Renal cortical epithelial cell (primary cell): ENCODE results near the gene SLC13A5. TPM values are rescaled to one million over a fixed set of nuclear protein-coding genes. Genes with fewer than 3 reads are reported as not detected.
"Not testable (repeated sequence)": the region's sequence is repeated elsewhere in the genome, so short reads cannot be mapped to it uniquely, and the experiment has no call there.

ENCODE experiments used
- DNase-seq: peaks from one replicate; pipeline ENCODE4 v3.0.0-alpha.2; 2011; ENCODE audit warnings: low read depth
- total RNA-seq: library from RNA; depleted of rRNA; stranded (reverse); fragments of >200 nt; gene quantifications from 2 replicates; pipeline ENCODE4 v1.2.3, GENCODE V29; 2014

SLC13A5 gene
- total RNA-seq, 1 donor from 2014 or later: not detected

GRCh38 chr17:6711081-6711674, 2.0 kb downstream of the SLC13A5 start:
- no peak for DNase-seq

- DNase-seq: no peak
These were observed 2.9 kb downstream of the SLC13A5 start for GRCh38 chr17:6710317-6710716.

DNA sequence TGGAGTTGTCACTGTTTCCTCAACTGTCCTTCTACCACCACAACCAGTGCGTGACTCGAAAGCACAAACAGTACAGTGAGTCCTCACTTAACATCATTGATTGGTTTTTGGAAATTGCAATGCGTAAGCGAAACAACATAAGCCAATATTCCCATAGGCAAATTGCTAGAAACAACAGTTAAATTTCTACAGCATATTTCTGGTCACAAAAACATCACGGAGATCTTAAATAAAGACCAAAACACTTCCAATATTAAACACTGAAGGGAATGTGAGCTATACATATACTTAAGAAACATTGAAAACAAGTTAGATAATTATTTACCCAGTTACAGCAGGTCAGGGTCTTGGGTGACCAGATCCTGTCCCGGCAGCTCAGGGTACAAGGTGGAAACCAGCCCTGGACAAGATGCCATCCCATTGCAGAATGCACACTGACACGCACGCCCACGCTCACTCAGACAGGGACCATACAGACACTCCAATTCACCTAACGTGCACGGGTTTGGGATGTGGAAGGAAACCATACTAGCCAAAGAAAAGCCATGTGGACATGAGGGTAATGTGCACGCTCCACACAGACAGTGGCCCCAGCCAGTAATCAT, 4.7 kb downstream of the SLC13A5 start:
- DNase-seq: no peak

- DNase-seq: no peak
These were observed 6.2 kb downstream of the SLC13A5 start for GRCh38 chr17:6706996-6707395.

DNA sequence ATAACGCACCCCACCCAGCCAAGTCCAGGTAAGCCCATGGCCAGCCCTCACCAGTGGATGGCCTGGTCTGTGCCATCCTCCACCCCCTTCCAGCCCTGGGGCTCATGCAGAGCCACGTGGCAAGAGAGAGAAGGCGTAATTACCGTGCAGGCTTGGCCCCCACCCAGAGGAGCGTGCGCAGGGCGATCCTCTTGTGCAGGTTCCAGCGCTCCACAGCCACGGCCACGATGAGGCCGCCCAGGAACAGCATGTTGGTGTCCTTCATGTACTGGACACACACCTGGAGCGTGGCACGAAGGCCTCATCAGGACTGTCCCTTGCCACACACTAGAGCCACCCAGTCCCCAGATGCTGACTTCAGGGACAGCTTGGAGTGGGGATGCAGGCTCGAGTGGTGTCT, 6.7 kb downstream of the SLC13A5 start:
- no peak for DNase-seq

DNA sequence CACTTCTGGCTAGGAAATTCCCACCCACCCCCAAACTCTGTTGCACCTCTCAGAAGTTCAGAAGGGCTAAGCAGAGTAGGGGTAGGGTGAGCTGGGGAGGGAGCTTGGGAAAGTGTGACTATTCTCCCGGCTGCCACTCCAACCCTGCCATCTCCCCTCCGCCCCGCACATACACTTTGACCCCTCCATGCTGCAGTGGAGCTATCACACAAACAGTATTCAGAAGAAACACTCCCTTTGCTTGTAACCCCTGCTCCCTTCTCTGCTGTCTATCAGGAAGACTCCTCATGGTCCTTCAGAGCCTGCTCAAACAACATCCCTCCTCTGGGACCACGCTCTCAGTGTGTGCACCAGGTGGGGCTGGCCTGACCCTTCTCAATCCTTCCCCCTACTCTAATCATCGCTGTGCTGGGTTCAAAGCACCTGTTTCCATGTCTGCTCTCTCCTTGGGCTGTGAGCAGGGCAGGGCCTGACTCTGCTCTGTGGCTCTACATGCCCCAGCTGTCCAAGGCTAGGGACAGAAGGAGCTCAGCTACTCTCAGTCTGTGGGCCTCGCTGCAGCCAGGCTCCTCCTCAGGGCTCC, 8.6 kb downstream of the SLC13A5 start:
- no peak for DNase-seq

DNA sequence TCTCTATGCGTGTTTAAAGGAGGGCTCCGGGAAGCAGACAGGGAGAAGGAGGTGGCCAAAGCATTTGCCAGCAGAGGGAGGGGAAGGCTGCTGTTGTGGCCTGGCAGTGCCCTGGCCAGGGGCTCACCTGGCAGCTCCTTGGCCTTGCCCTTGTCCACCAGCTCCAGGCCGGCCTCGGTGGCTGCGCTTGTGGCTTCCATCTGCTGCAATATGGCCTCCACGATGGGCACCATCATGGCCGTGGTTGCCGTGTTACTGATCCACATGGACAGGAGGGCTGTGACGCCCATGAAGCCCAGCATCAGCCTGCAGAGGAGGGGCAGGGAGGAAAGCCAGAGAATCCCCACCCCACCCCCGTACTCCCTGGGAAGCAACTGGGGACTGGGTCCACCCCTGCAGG, 9.4 kb downstream of the SLC13A5 start:
- DNase-seq: no peak

DNA sequence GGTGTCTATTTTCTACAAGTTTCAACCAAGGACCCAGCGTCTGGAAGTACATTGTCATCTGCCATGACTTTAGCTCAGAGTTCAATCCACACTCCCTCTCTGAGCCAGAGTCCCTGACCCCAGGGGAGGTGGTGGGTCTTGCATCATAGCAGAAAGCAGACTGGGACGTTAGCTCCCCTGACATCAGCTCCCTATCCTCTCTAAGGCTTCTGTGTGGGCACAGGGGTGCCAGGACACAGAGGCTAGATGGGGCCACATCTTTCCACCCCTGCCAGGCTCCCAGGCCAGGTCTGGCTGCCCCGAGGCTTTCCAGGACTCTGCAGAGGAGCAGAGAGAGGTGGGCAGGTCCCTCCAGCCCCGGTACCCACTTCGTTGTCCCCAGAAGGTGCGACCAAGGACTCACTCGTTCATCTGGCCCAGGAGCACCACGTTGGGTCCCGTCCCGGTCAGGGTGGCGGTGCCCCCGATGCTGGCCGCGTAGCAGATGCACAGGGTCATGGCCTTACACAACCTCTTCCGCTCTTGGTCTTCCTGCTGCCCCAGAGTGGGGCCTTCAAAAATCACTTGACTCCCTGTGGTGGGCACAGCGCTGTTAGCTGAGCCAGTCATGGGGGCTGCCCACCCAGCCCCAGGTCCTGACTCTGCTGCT, 10.5 kb downstream of the SLC13A5 start:
- no peak for DNase-seq

GRCh38 chr17:6701719-6702118, 11.4 kb downstream of the SLC13A5 start:
- no peak for DNase-seq

DNA sequence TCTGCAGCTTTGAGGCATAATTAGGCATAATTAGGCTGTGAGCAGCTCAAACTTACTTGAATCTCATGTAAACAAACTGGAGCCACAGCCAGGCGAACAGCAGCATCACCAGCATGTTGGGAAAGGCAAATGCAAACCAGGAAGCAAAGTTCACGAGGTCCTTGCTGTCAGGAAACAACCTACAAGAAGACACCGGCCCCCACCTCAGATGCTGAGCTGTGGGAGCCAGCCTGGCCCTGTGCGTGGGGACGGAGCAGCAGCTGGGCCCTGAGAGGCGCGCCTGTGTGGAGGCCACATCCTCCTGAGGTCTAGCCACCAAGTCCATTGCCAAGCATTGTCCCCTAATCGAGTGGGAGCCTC, 12.2 kb downstream of the SLC13A5 start:
- no peak for DNase-seq

DNA sequence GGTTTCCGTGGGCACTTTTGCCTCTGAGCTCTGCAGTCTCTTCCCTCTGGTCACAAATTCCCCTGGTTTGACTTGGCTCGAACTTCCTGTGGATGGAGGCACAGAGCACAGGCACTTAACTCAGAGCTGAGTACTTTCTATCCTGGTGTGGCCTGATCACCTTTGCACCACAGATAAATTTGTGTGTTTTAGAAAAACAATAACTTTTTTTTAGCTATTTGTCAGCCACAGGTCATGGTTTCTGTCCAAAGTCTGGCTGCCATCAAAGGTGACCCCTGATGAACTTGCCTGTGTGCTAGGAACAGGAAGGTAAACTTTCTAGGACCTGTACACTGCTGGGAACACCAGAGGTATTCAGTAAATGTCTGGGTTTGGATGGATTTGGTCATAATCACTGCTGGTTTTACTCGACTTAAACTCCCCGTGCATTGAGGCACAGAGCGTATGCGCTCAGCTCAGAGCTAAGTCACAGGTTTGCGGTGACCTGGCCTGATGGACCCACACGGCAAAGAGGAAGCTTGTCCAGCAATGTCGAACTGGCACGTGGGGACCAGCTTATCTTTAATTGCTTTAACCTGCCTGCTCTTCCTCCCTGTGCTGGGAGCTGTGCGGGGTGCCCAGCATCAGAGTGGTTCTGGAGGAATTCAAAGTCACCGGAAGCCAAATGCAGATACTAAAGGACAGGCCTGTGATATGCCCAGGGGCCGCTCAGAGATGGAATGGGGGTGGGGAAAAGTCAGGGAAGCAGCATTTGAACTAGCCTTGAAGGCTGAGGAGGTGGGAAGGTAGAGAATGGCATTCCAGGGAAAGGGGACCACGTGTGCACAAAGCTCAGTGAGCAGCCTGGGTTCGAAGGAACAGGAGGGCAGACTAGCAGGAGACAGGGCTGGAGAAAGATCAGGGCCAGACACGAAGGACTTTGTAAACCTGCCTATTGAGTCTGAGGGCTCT, 12.9 kb downstream of the SLC13A5 start:
- DNase-seq: no peak

- DNase-seq: no peak
These were observed 15.2 kb downstream of the SLC13A5 start for GRCh38 chr17:6698004-6698403.

DNA sequence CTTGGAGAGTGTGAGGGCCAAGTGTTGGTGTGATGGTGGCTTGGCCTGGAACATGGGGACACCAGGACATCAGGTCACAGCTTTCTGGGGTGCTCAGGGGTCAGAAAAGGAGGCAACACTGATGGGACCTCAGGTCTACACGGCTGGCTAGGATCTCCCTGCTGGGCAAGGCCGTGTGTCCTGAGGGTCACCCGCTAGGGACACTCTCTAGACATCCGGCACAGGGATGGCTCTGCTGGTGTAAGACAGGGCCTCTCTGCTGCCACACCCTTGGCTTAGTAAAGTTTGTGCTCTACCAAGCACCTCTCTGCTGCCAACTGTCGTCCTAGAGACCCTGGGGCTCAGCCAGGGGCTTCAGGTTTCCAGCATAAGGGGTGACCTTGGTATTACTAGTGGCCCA, 16.3 kb downstream of the SLC13A5 start:
- DNase-seq: no peak

DNA sequence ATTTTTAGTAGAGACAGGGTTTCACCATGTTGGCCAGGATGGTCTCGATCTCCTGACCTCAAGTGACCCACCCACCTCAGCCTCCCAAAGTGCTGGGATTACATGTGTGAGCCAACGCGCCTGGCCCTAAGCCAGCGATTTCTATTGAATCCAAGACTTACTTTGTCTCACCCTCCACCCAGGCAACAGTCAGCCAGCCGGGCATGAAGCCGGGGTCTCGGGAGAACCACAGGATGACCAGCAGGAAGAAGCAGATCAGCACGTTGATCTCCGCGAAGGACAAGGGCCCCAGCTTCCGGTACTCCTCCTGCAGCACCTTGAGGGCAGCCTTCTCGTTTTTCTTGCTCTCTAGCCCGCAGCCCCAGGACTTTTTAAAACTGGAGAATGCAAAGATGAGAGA, 17.6 kb downstream of the SLC13A5 start:
- no peak for DNase-seq

DNA sequence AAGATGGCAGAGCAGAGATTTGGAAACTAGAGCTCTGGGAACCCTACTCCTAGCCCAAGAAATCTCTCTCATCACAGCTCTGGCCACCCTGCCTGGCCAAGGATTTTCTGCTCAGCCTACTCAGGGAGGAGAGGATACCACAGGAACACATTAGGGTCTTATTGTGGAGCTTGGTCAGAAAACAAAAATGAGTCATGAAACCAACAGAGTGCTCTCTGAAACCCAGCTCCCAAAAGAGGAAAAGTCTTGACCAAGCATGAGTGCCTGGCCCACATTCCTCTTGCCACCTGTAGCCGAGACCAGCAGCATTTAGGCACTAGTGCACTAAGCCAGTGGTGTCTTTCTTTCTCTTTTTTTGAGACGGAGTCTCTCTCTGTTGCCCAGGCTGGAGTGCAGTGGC, 18.1 kb downstream of the SLC13A5 start:
- DNase-seq: no peak

- not testable (repeated sequence) for DNase-seq
These were observed 21.2 kb downstream of the SLC13A5 start for GRCh38 chr17:6691958-6692357.

- DNase-seq: no peak
These were observed 21.6 kb downstream of the SLC13A5 start for GRCh38 chr17:6691546-6691945.

DNA sequence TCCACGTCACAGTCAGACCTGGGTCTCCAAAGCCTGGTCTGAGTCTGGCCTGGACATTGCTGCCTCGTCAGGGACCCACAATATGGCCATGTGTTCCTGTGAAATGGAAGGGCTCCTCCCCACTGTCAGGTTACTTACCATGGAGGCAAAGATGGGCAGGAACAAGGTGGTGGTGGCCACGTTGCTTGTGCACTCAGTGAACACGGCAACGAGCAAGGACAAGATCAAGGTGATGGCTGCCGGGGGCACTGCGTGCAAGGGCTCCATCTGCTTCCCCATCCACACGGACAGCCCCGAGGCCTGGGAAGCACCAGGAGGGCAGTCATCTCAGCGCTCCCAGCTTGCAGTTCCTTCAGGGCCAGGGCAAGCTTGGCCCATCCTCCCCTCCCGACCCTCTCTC, 22.5 kb downstream of the SLC13A5 start:
- no peak for DNase-seq

GRCh38 chr17:6688944-6689343, 24.2 kb downstream of the SLC13A5 start:
- no peak for DNase-seq

DNA sequence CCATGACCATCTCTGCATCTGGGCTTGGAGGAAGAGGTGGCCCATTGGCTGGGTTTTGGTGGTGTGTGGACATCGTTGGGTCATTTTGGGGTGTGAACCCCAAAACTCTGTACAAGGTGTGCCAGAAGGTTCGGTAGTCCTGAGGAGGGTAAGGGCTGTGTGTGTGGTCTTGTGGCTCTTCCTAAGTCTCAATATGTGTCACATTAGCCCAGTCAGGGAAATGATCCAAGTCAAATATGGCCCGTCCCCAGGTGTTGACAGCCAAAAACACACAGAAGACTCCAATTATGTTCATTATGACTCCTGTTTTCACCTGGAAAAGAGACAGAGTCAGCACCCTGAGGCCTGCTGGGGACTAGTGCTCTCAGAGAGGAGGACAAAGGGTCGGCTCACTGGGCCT, 27.1 kb downstream of the SLC13A5 start:
- no peak for DNase-seq

DNA sequence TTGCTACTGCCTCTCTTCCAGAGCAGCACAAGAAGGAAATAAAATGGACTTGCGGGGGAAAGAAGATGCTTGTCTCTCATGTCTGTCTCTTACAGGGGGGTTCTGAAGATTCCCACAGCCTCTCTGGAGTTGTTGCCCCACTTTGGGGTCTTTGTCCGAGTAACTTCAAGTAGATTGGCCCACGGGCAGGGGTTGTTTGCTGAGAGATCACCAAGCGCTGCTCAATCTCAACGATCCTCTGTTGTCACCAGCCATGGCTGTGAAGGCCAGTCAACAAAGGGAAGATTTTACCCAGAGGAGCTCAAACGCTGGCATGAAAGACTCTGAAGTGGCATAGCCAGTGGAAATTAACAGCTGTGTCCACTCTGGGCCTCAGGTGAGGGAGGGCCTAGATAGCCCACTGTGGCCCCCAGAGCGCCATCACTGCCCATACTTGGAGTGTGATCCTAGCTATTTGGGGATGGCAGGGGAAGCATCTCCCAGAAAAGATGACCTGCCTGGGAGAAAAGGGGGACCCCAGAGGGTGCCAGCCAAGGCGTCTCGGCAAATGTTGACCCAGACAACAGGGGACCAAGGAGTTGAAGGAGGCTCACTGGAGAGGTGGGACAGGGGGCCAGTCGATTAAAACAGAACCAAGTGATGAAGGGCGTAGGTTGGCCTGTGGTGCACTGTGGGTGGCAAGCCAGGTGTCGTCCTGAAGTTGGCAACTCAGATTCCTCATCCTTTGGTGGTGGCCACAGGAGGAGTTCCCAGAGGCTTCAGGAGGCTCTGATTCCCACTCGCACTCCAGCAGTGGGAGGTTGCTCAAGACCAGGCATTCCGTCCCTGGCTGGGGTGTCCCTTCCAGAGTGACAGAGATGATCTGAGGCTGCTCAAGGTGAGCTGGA, 28.0 kb downstream of the SLC13A5 start:
- no peak for DNase-seq
